ENCODE data around the gene CDC42BPB. TPM values are rescaled to one million over a fixed set of nuclear protein-coding genes. Genes with fewer than 3 reads are reported as not detected.

The CDC42BPB gene
- total RNA-seq, 1 donor from 2014 or later, result 165 TPM

GRCh38 chr14:102996941-102997340, 60.4 kb downstream of the CDC42BPB start:
- no peak for DNase-seq (ENCODE audit: low spot score)

- no peak for DNase-seq (ENCODE audit: low spot score)
These were observed 62.7 kb downstream of the CDC42BPB start for GRCh38 chr14:102994689-102995088.

- peak; percentile 48 for DNase-seq (ENCODE audit: low spot score)
These were observed 63.8 kb downstream of the CDC42BPB start for GRCh38 chr14:102993523-102993922.

- DNase-seq (ENCODE audit: low spot score), result no peak
These were observed 66.0 kb downstream of the CDC42BPB start for GRCh38 chr14:102991376-102991775.

- no peak for DNase-seq (ENCODE audit: low spot score)
These were observed 69.3 kb downstream of the CDC42BPB start for GRCh38 chr14:102988054-102988453.

GRCh38 chr14:102986810-102987579, 70.4 kb downstream of the CDC42BPB start:
- DNase-seq (ENCODE audit: low spot score), result no peak

GRCh38 chr14:102985665-102986064, 71.7 kb downstream of the CDC42BPB start:
- peak; percentile 26 for DNase-seq (ENCODE audit: low spot score)

GRCh38 chr14:102984336-102985102, 72.8 kb downstream of the CDC42BPB start:
- DNase-seq (ENCODE audit: low spot score), result no peak

GRCh38 chr14:102983496-102983895, 73.9 kb downstream of the CDC42BPB start:
- no peak for DNase-seq (ENCODE audit: low spot score)

GRCh38 chr14:102982852-102983470, 74.4 kb downstream of the CDC42BPB start:
- DNase-seq (ENCODE audit: low spot score), result no peak

GRCh38 chr14:102980409-102980810, 76.9 kb downstream of the CDC42BPB start:
- no peak for DNase-seq (ENCODE audit: low spot score)

- DNase-seq (ENCODE audit: low spot score), result no peak
These were observed 77.9 kb downstream of the CDC42BPB start for GRCh38 chr14:102979406-102979805.

GRCh38 chr14:102977475-102977874, 79.9 kb downstream of the CDC42BPB start:
- no peak for DNase-seq (ENCODE audit: low spot score)

GRCh38 chr14:102975662-102976061, 81.7 kb downstream of the CDC42BPB start:
- no peak for DNase-seq (ENCODE audit: low spot score)

GRCh38 chr14:102973706-102974285, 83.6 kb downstream of the CDC42BPB start:
- DNase-seq (ENCODE audit: low spot score), result no peak

- no peak for DNase-seq (ENCODE audit: low spot score)
These were observed 85.3 kb downstream of the CDC42BPB start for GRCh38 chr14:102971836-102972606.

- no peak for DNase-seq (ENCODE audit: low spot score)
These were observed 86.0 kb downstream of the CDC42BPB start for GRCh38 chr14:102971314-102971713.

GRCh38 chr14:102970496-102970895, 86.9 kb downstream of the CDC42BPB start:
- DNase-seq (ENCODE audit: low spot score), result no peak

GRCh38 chr14:102969901-102970300, 87.4 kb downstream of the CDC42BPB start:
- DNase-seq (ENCODE audit: low spot score), result no peak

- DNase-seq (ENCODE audit: low spot score), result no peak
These were observed 88.1 kb downstream of the CDC42BPB start for GRCh38 chr14:102969060-102969791.

- no peak for DNase-seq (ENCODE audit: low spot score)
These were observed 89.0 kb downstream of the CDC42BPB start for GRCh38 chr14:102968306-102968705.
